Loucy (cell line): ENCODE data around the gene P3H1.

Source experiments
- H2AFZ ChIP-seq: fragments of 200-600 bp; sonication (generic); 2 replicates; pipeline ENCODE4 v1.6.0; 2016; ENCODE audit warnings: antibody characterized with exemption, mild to moderate bottlenecking, low read length, moderate library complexity
- H3F3A ChIP-seq: fragments of 200-600 bp; 2 replicates; pipeline ENCODE4 v1.6.0; 2016; ENCODE audit warnings: antibody characterized with exemption, low read depth, mild to moderate bottlenecking
- H3K27me3 ChIP-seq: fragments of 200-600 bp; sonication (generic); 2 replicates; pipeline ENCODE4 v1.6.1; 2014; ENCODE audit warnings: low read length, mild to moderate bottlenecking; ENCODE audit not compliant: insufficient read depth, poor library complexity, severe bottlenecking
- H3K36me3 ChIP-seq: fragments of 200-600 bp; sonication (generic); 2 replicates; pipeline ENCODE4 v1.6.1; 2016; ENCODE audit warnings: low read length; ENCODE audit not compliant: insufficient read depth
- H3K4me1 ChIP-seq: fragments of 200-600 bp; sonication (generic); 2 replicates; pipeline ENCODE4 v1.5.1; 2014; ENCODE audit warnings: low read length, mild to moderate bottlenecking; ENCODE audit not compliant: insufficient read depth, poor library complexity, severe bottlenecking
- H3K4me2 ChIP-seq: fragments of 200-600 bp; sonication (generic); 2 replicates; pipeline ENCODE4 v1.6.0; 2014; ENCODE audit warnings: antibody characterized with exemption, low read length, low read depth, mild to moderate bottlenecking; ENCODE audit not compliant: poor library complexity, severe bottlenecking
- H3K4me3 ChIP-seq: fragments of 200-600 bp; sonication (generic); 2 replicates; pipeline ENCODE4 v1.5.1; 2014; ENCODE audit warnings: low read length, mild to moderate bottlenecking, mixed read lengths; ENCODE audit not compliant: poor library complexity, severe bottlenecking
- H3K79me2 ChIP-seq: fragments of 200-600 bp; sonication (generic); 2 replicates; pipeline ENCODE4 v1.6.1; 2014; ENCODE audit warnings: low read length; ENCODE audit not compliant: insufficient read depth
- H3K9ac ChIP-seq: fragments of 200-600 bp; sonication (generic); 2 replicates; pipeline ENCODE4 v1.6.0; 2014; ENCODE audit warnings: mild to moderate bottlenecking, low read depth, low read length, moderate library complexity; ENCODE audit not compliant: poor library complexity, severe bottlenecking
- H3K9me2 ChIP-seq: fragments of 200-600 bp; sonication (generic); replicated peaks from 2 replicates; pipeline ENCODE4 v1.6.1; 2016; ENCODE audit warnings: low read depth, low read length, mixed read lengths
- H3K9me3 ChIP-seq: fragments of 200-600 bp; sonication (generic); 2 replicates; pipeline ENCODE4 v1.6.1; 2014; ENCODE audit warnings: mild to moderate bottlenecking, antibody characterized with exemption, low read length, low read depth; ENCODE audit not compliant: insufficient read depth
- H4K20me1 ChIP-seq: fragments of 200-600 bp; sonication (generic); 2 replicates; pipeline ENCODE4 v1.6.0; 2014; ENCODE audit warnings: antibody characterized with exemption, low read length, mild to moderate bottlenecking; ENCODE audit not compliant: insufficient read depth, poor library complexity, severe bottlenecking
- EZH2phosphoT487 ChIP-seq: fragments of 200-600 bp; IDR thresholded peaks from 2 replicates; pipeline ENCODE4 v1.6.1; 2018; ENCODE audit warnings: antibody characterized with exemption, mild to moderate bottlenecking, moderate library complexity, borderline replicate concordance
- TF ChIP-seq, protein P1 (sequence below): fragments of 200-600 bp; sonication (generic); conservative IDR thresholded peaks from 2 replicates; pipeline ENCODE4 v1.5.1; 2014; ENCODE audit warnings: mild to moderate bottlenecking, antibody characterized with exemption, low read length

The P3H1 gene

GRCh38 chr1:42793824-42794223, 27.0 kb upstream of the P3H1 start:
- H3K9ac ChIP-seq, result no peak overlapping the region
- H3F3A ChIP-seq, result no peaks in the 10 kb centered on the region
- H3K9me2 ChIP-seq, result no peaks in the 10 kb centered on the region
- no peaks in the 10 kb centered on the region for H3K79me2 ChIP-seq
- H2AFZ ChIP-seq, result no peak overlapping the region
- no peak overlapping the region for H3K4me3 ChIP-seq
- H3K27me3 ChIP-seq, result no peaks in the 10 kb centered on the region
- no peak overlapping the region for H3K4me2 ChIP-seq
- H3K4me1 ChIP-seq, result no peaks in the 10 kb centered on the region
- H4K20me1 ChIP-seq, result no peaks in the 10 kb centered on the region
- TF ChIP-seq, protein P1, sequence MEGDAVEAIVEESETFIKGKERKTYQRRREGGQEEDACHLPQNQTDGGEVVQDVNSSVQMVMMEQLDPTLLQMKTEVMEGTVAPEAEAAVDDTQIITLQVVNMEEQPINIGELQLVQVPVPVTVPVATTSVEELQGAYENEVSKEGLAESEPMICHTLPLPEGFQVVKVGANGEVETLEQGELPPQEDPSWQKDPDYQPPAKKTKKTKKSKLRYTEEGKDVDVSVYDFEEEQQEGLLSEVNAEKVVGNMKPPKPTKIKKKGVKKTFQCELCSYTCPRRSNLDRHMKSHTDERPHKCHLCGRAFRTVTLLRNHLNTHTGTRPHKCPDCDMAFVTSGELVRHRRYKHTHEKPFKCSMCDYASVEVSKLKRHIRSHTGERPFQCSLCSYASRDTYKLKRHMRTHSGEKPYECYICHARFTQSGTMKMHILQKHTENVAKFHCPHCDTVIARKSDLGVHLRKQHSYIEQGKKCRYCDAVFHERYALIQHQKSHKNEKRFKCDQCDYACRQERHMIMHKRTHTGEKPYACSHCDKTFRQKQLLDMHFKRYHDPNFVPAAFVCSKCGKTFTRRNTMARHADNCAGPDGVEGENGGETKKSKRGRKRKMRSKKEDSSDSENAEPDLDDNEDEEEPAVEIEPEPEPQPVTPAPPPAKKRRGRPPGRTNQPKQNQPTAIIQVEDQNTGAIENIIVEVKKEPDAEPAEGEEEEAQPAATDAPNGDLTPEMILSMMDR, result no peak
- no peak for TF ChIP-seq EZH2phosphoT487
- H3K36me3 ChIP-seq, result no peaks in the 10 kb centered on the region
- H3K9me3 ChIP-seq, result no peaks in the 10 kb centered on the region

DNA sequence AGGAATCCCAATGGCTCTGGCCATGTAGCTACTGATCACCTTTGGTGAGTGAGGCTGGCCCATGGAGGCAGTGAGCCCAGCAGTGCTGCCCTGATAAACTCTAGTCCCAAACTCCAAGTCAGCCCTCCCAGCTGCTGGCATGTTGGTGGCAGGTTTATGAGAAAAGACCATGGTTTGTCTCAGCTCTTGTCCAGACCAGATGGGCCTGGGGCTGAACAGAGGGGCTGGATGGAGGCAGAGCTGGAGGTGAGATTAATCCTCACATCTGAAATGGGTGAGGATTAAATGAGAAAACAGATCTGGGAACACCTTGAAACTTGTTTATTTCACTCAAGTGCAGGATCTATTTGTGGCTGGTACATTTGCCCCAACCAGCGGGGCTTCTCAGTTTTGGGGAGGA, 21.2 kb upstream of the P3H1 start:
- Histone ChIP-seq H3K4me1 (no peaks in the 10 kb centered on the region), H3K36me3 (no peaks in the 10 kb centered on the region), H3K4me3 (no peak overlapping the region), H3K9me3 (no peaks in the 10 kb centered on the region), H2AFZ (no peak overlapping the region), H3K27me3 (no peaks in the 10 kb centered on the region), H3K9ac (no peak overlapping the region), H4K20me1 (no peaks in the 10 kb centered on the region), H3K9me2 (no peaks in the 10 kb centered on the region), H3K79me2 (no peaks in the 10 kb centered on the region), H3K4me2 (no peak overlapping the region), H3F3A (no peaks in the 10 kb centered on the region)
- TF ChIP-seq, protein P1, result no peak
- no peak for TF ChIP-seq EZH2phosphoT487

GRCh38 chr1:42786097-42786496, 19.3 kb upstream of the P3H1 start:
- Histone ChIP-seq H3K4me2 (no peak overlapping the region), H3K9ac (no peak overlapping the region)
- no peak for TF ChIP-seq EZH2phosphoT487
- TF ChIP-seq, protein P1, result no peak

More at GRCh38 chr1:42786097-42786496, 19.3 kb upstream of the P3H1 start:
- H4K20me1 ChIP-seq, result no peaks in the 10 kb centered on the region
- no peaks in the 10 kb centered on the region for H3K4me1 ChIP-seq
- H3K27me3 ChIP-seq, result no peaks in the 10 kb centered on the region
- no peaks in the 10 kb centered on the region for H3K9me2 ChIP-seq
- no peaks in the 10 kb centered on the region for H3K36me3 ChIP-seq
- H2AFZ ChIP-seq, result no peak overlapping the region
- no peaks in the 10 kb centered on the region for H3F3A ChIP-seq
- H3K79me2 ChIP-seq, result no peaks in the 10 kb centered on the region
- H3K9me3 ChIP-seq, result no peaks in the 10 kb centered on the region
- H3K4me3 ChIP-seq, result no peak overlapping the region
